Measurements from ENCODE around the gene DNAJC15.
"Not testable (repeated sequence)": the region's sequence is repeated elsewhere in the genome, so short reads cannot be mapped to it uniquely, and the experiment has no call there.

DNAJC15 gene

DNA sequence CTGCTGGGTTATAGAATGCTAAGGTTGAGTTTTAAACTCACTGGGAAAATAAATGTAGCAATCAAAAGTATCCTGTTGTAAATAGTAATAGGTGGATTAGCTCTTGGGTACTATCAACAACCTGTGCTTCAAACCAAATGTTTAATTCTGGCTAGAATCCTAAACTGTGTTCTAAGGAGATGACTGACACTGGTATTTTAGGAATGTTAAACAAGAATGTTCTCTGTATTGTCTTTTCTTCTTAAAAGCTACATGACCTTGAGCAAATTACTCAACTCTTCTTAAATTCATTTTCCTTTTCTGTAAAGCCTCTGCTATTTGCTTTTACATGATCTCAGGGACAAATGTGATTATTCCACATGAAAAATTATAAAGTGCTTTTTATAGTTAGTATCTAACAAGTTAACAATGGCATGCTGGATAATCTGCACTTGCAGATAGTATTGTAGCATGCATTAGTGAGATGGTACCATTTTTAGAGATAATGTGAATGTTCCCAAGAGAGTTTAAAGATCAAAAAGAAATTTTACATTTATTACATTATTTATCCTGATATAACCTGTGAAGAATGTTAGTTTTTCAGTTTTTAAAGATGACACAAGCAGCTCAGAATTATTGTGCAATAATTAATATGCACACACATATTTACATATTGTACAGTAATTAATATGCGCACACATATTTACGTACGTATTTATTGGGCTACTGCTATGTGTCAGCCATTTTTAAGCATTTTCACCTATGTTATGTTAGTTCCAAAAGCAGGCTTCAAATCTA is 17.7 kb upstream of the DNAJC15 start:
- no peak for DNase-seq

DNA sequence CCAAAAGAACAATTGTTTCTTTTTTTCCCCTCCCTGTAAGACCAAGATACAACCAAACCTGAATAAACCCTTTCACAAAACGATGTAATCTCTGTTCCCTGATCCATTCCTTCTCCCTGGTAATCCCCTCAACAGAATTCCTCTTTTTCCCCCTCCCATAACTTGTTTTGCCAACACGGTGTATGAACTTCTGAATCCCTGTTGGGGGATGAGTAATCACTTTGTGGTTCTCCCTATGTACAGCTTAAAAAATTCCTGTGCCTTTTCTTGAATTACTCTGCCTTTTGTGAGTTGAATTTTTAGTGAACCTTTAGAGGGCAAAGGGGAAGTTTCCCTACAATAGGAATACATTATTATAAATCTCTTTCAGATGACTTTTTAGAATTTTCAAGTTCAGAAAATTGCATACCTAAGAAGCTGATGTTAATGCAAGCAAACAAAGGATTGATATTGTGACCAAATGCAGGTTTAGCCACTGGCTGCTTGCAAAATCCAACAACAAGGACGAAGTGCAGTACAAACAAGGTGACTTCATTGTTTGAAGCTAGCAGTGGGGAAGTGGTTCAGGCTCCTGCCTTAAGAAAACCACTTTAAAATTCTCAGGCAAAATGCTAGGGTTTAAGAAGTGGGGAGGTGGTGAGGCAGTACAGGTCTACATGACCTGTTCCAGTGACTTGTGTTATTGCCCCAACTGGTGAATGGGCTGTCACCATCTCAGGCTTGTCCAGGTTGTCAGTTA is 16.3 kb upstream of the DNAJC15 start:
- DNase-seq: no peak

DNA sequence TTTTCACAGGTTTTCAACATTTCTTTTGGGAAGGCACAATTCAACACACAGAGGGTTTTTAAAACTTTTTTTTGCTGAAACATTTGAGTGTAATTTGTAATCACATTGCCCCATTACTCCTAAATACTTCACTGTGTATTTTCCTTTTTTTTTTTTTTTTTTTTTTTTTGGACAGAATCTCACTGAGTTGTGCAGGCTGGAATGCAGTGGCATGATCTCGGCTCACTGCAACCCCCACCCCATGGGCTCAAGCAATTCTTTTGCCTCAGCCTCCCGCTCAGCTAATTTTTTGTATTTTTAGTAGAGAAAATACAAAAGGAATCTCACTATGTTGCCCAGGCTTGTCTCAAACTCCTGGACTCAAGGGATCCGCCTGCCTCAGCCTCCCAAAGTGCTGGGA is 14.8 kb upstream of the DNAJC15 start:
- no peak for DNase-seq

DNA sequence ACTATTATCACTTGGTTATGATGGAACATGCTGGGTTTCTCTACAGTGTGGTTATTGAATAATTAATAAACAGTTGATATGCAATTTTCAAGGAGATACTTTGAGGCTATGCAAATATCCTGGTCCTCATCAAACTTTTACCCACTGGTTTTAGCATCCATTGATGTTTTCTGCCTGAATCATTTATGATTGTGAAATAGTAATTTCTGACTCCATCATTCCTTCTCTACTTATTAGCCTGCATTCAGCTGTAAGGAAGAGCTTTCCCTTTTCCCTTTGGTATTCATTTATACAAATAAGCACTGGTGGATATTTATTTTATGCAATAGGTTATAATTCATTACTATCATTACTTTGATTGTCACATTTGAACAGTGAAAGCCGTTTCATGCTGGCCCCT is 13.9 kb upstream of the DNAJC15 start:
- no peak for DNase-seq

DNA sequence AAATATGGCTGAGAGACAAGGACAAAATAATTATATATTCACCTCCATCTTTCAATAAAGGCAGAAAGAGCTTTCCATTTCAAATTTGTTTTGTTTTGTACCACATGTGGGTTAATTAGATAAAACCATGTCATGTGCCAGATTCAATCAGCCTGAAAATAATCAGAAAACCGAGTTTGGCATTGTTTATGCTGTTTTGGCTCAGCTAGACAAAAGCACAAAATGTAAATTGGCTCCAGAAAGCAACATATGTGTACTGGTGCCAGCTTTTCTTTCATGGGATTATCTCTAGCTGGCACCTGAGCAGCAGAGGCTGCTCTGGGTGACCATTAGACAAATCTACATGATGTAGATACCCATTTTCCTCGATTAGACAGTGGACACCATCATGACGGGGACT is 9.2 kb upstream of the DNAJC15 start:
- no peak for DNase-seq

DNA sequence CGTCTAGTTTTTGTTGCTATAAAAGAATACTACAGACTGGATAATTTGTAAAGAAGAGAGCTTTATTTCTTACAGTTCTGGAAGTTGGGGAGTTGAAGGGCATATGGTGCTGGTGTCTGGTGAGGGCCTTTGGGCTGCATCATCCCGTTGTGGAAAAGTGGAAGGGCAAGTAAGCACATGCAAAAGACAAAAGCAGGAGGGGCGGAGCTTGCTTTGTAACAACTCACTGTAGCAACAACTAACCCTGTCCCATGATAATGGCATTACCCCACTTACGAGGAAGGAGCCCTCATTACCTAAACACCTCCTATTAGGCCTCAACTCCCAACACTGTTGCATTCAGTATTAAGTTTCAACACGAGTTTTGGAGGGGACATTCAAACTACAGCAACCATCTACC is 7.2 kb upstream of the DNAJC15 start:
- no peak for DNase-seq

DNA sequence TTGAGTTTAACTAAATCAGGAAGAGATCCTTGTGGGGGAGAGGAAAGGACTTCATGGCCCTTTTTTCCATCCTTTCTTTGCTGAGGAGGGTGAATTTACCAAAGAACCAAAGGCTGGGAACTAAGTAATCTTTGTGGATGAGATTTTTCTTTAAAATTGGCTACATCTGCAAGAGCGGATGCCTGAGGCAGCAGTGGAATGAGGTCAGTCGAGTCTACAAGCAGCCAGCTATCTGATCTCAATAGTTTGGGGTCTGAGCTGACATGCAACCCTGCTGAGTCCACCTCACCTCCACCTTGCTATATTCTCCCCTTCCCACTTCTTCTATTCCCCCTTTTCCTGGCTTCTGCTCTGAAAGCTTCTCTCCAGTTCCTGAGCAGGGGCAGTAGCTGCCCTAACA is 3.6 kb upstream of the DNAJC15 start:
- DNase-seq: no peak

DNA sequence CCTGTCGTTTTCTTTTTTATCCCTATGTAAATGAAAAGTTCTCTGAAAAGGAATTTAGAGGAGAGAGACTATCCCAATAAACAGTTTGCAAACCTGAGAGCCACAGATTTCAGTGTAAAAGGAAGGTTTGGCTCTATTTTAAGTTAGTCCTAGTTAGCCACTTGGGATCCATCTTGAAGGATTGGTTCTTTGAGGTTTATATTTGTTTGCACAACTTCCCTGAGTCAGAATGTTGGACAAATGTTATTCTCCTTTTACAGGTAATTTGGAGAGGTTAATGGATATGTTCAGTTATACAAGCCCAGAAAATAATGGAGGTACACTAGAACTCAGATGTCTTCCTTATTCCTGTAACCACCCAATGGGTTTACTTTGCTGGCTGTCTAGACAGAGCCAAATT is 2.6 kb upstream of the DNAJC15 start:
- DNase-seq: no peak

DNA sequence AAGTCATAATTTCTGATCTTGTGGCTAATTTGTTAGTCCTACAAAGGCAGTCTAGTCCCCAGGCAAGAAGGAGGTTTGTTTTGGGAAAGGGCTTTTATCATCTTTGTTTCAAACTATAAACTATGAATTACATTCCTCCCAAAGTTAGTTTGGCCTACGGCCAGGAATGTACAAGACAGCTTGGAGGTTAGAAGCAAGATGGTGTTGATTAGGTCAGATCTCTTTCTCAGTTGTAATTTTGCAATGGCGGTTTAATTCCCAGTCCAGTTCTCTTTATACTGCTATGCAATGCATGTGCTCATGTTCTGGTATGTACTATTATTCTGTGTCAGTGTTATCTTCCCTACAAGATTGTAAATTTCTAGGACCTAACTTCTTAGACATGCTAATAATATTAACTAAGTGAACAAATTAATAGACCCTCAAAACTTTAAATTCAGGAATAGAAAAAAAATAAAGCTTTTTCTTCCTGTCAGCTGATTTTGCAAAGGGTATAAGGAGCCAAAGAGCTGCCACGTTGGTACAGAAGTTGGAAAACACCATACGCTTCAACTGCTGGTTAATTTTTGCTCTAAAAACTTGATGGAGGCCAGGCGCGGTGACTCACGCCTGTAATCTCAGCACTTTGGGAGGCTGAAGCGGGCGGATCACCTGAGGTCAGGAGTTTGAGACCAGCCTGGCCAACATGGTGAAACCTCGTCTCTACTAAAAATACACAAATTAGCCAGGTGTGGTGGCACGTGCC is 1.3 kb upstream of the DNAJC15 start:
- no peak for DNase-seq

DNA sequence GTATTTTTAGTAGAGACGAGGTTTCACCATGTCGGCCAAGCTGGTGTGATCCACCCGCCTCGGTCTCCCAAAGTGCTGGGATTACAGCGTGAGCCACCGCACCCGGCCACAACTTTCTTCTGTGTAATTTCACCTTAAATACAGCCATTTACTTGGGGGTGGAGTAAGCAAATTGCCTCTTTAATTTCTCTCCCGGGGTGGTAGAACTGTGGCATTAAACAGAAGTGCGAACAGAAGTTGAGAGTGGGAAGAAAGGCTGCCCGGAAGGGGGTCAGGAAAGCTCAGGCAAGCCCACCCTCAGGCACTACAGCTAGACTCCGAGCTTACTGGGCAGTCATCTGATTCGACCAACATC is 475 bp upstream of the DNAJC15 start:
- no peak for DNase-seq

DNA sequence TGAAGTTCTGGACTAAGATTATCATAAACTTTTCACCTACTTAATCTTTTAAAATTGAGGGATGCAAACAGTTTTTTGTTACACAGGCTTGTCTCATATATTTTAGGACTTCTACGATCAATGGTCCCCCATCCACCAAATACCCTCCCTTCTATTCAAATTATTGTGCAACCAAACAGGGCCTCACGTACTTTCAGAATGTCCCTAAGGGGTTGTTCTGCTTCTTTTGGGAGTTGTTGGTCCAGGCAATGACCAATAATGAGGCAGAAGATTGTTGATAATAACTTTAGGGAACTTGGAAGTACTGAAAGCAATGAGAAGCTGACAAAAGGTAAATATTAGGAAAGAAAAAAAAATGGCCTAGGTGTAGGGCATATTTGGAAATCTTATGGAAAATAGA is 2.9 kb downstream of the DNAJC15 start:
- DNase-seq: no peak

DNA sequence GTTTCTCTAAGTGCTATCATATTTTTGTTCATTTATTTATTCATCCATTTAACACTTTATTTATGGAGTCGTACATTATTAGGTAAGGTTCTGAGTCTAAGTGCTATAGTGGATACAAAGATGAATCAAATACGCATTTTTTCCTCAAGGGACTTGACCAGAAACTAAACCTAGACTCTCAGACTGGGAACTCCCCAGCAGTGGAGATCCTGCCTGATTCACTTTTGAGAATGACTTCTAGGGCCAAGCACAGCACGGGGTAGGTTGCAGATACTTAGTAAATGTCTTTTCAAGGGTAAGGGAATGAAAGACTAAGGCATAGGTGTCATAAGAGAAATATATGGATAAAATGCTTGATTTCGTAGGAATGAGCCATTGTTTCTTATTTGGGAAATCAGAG is 7.2 kb downstream of the DNAJC15 start:
- no peak for DNase-seq

DNA sequence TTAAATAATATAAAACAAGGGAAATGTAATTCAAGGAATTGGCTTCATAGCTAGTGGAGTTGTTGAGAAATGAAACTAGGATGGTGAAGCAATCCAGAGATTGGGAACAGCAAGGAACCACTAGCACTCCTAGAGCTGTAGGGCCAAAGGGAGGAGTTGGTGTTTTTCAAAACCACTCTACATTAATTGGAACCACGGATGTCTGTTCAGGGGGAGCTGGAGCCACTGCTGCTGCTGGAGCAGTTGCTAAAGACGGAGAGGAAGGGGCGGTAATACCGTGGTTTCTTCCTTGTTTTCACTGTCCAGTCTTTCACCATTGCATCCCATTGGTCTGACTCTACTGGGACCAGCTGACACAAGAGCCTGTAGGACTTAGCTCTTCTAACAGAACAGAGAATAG is 8.5 kb downstream of the DNAJC15 start:
- no peak for DNase-seq

DNA sequence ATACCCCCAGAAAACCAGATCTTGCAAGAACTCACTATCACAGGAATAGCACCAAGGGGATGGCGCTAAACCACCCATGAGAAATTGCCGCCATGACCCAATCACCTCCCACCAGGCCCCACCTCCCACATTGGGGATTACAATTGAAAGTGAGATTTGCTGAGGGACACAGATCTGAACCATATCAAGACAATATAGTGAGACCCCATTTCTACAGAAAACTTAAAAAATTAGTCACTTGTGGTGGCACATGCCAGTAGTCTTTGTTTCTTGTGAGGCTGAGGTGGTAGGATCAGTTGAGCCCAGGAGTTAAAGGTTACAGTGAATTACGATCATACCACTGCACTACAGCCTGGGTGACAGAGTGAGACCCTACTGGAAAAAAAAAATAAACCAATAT is 9.7 kb downstream of the DNAJC15 start:
- no peak for DNase-seq

DNA sequence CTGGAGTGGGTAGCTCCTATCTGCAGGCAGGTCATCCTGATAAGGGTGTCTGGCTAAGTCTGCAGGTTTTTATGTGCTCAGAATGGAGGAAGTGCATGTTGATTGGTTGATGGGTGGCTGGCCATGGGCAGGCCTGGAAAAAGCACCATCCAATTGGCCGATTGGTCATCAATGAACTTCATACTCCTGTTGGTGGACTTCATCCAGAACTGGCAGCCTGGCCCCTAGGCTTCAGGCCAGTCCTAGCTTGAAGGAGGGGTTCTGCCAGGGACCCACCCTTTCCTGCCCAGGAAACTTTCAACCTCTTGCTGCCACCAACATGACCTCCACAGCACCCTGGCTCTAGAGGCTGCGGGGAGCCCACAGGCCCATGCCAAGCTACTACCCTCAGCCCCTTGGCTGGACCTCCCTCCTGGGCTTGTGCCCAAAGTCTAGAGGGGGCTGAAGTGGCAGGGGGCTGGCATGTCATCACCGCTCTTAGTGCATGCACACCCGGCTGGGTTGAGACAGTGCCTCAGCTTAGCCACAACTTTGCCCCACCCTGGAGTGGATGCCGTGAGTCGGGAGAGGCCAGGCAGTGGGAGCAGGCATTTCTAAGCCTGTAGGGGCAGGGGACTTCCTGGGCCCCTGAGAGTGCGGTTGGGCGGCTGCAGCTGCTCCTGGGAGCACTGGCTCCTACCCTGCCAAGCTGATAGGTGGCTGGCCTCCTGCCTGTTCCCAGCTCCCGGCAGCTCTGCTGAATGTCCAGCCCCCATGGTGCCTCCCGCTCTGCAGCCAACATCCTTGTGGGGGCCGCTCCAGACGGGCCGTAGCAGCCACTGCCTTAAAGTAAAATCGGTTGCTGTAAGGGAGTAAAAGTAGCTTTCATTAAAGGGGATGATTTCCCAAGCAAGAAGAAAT is 13.2 kb downstream of the DNAJC15 start:
- no peak for DNase-seq

DNA sequence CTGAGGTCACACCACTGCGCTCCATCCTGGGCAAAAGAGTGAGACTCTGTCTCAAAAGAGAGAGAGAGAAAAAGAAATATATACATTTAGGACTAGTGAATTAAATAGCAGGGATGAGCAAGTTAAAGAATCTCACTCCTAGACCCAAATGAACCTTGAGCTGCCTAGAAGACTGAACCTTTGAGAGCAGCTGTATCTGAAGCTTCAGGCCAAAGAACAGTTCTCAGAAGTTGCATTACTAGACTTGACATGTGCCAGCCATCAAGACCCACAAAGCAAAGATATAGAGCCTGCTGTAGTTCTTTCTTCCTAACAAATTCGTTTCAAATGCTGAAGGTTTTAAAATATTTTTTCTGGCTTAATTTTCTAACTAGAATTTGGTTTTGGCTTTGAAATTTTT is 16.6 kb downstream of the DNAJC15 start:
- no peak for DNase-seq

DNA sequence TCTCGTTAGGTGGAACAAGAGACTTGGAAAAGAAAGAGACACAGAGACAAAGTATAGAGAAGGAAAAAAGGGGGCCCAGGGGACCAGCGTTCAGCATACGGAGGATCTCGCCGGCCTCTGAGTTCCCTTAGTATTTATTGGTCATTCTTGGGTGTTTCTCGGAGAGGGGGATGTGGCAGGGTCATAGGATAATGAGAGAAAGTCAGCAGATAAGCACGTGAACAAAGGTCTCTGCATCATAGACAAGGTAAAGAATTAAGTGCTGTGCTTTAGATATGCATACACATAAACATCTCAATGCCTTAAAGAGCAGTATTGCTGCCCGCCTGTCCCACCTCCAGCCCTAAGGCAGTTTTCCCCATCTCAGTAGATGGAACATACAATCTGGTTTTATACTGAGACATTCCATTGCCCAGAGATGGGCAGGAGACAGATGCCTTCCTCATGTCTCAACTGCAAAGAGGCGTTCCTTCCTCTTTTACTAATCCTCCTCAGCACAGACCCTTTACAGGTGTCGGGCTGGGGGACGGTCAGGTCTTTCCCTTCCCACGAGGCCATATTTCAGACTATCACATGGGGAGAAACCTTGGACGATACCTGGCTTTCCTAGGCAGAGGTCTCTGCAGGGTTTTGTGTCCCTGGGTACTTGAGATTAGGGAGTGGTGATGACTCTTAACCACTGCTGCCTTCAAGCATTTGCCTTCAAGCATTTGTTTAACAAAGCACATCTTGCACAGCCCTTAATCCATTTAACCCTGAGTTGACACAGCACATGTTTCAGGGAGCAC is 17.4 kb downstream of the DNAJC15 start:
- DNase-seq: not testable (repeated sequence)

DNA sequence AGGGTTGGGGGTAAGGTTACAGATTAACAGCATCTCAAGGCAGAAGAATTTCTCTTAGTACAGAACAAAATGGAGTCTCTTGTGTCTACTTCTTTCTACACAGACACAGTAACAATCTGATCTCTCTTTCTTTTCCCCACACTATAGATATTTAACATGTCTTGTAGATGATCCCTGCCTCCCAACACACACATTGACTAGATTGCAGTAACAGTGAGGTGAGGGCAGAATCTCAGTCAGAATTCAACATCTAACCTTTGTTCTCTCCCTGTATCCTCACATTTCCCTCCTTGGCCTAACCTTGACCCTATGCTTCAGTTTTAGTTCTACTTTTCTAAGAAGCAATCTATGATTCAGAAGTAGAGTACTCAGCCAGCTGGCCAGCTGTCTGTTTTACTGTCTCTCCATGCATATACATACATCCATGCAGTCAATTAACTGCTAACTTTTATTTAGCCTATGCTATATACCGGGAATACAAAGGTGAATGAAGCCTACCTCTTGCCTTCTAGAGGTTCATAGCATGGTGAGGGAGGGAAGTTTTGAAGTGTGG is 18.1 kb downstream of the DNAJC15 start:
- no peak for DNase-seq

DNA sequence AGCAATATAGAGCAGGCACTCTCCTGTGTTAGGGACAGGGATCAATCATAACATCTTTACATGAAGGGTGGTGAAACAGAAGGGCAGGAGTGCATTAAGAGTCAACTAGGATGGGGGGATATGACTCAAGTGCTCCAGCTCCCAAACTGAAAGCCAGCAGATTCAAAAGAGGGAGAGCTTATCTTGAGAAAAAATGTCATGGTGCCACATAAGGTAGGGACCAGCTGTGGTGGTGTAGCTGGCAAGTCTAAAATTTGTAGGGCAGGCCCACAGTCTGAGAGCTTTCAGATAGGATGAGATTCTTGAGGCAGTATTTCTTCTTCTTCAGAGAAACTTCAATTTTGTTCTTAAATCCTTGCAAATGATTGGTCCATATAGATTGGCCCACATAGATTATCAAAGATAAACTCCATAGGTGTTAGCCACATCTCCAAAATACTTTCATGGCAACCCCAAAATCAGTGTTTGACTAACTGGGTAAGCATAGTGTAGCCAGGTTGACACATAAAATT is 19.1 kb downstream of the DNAJC15 start:
- DNase-seq: peak in 1 of 2 experiments; percentile 29

DNA sequence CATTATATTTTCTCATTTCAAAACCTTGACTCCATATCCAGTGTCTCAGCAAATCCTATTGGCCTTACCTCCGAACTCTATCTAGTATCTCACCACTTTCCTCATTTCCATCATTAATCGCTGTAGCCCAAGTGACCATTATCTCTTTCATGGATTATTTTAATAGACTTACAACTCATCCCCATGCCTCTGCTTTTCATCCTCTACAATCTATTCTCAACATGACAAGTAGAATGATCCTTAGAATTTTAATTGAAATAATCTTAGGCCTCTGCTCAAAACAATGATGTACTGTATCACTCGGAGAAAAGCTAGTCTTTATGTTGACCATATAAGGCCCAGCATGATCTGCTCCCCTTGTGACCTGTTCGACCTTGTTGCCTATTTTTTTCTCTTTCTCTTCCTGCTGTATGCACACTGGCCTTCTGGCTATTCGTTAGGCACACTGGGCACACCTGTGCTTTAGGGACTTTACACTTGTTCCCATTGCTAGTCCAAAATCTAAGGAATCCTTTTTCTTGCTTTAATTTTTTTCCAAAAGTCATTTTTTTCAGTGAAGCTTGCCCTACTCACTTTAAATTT is 21.4 kb downstream of the DNAJC15 start:
- DNase-seq: no peak

DNA sequence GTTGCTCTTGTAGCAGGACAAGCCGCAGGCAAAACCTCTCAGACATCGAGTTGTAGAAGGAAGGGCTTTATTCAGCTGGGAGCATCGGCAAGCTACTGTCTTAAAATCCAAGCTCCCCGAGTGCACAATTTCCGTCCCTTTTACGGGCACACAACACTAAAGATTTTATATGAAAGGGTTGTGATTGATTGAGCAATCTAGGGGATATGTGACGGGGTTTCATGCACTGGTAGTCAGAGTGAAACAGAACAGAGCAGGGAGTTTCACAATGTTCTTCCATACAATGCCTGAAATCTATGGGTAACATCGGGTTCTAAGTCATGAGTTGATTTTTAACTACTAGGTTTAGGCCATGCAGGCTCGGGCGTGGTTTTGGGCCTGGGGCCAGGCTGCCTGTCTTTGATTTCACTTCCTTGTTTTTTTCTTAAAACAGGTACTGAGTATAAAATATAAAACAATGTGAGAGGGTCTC is 22.0 kb downstream of the DNAJC15 start:
- peak; percentile 68 to 71 for DNase-seq

All from activated T-cell treated with anti-CD3 and anti-CD28 coated beads, Interleukin-2, amount 50 U/mL, for 48 hours (primary cell).